HG02759 (cell line): ENCODE data around the gene FOXR1.
A peak's percentile ranks its signal among the peaks of the same experiment; 100 is the strongest.
"Not testable (repeated sequence)": the region's sequence is repeated elsewhere in the genome, so short reads cannot be mapped to it uniquely, and the experiment has no call there.

Experiments used
- ATAC-seq: cut with Tn5 transposase; IDR thresholded peaks from one replicate; pipeline ENCODE4 v1.9.1; 2021; ENCODE audit warnings: mild to moderate bottlenecking, moderate library complexity; ENCODE audit not compliant: unreplicated experiment

FOXR1 gene

DNA sequence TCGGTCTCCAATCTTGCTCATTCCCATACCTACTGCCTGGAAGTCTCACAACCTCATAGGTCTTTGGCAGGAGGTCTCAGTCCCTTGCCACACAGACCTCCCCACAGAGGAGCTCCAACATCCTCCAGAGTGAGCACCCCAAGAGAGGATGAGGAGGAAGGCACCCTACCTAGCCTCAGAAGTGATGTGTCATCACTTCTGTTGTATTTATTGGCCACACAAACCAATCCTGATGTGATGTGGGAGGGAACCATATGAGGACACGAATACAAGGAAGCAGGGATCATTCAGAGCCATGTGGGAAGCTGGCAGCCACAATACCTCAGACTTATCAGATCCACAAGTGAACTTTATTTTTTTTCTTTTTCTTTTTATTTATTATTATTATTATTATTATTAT is 24.5 kb upstream of the FOXR1 start:
- ATAC-seq = no peak

DNA sequence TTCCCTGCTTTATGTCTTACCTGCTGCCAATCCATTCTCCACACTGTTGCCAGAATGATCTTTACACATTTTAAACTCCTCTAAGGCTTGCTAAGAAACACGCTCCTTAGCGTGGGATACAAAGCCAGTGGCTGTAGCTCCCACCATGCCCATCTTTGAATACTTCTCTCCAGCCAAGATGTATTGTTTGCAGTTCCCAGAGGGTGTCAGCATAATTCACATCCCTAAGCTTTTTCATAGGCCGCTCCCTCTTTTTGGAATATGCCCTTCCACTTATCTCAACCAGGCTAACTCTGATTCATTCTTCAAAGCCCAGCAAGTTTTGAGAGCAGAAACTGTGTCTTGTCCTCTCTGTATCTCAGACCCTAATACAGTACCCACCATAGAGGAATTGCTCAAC is 23.6 kb upstream of the FOXR1 start:
- ATAC-seq = no peak

- no peak for ATAC-seq
Measured at GRCh38 chr11:118953265-118953664, 18.3 kb upstream of the FOXR1 start.

- not testable (repeated sequence) for ATAC-seq
Measured at GRCh38 chr11:118953976-118954375, 17.6 kb upstream of the FOXR1 start.

- peak; percentile 67 for ATAC-seq
Measured at GRCh38 chr11:118956094-118956846, 15.3 kb upstream of the FOXR1 start, which contains the start of gene UPK2. UPK2 (plus strand) TSS chr11:118956298; CDS start chr11:118956351, 53 bp downstream.

GRCh38 chr11:118956847-118957469 is 14.6 kb upstream of the FOXR1 start:
- no peak for ATAC-seq

- no peak for ATAC-seq
Measured at GRCh38 chr11:118957549-118957948, 14.0 kb upstream of the FOXR1 start.

GRCh38 chr11:118957968-118958367 is 13.6 kb upstream of the FOXR1 start:
- ATAC-seq = no peak

DNA sequence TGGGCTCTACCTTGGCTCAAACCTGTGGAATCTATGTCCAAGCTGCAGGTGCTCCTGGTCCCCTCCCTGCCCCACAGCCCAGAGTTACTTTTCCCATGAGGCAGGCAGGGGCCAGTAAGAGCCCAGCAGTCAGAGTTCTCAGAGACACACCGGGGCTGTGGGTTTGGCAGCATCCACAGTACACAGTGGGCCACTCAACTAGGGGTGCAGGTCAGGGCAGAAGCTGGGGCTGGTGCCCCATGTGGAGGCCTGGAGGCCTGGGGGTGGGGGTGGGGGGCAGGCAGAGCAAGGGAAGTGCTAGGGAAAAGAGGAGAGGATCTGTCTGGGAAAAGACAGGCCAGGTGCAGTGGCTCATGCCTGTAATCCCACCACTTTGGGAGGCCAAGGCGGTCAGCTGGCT is 13.0 kb upstream of the FOXR1 start:
- ATAC-seq = no peak

- ATAC-seq = no peak
Measured at GRCh38 chr11:118961189-118961588, 10.4 kb upstream of the FOXR1 start.

GRCh38 chr11:118961591-118961990 is 10.0 kb upstream of the FOXR1 start:
- no peak for ATAC-seq

DNA sequence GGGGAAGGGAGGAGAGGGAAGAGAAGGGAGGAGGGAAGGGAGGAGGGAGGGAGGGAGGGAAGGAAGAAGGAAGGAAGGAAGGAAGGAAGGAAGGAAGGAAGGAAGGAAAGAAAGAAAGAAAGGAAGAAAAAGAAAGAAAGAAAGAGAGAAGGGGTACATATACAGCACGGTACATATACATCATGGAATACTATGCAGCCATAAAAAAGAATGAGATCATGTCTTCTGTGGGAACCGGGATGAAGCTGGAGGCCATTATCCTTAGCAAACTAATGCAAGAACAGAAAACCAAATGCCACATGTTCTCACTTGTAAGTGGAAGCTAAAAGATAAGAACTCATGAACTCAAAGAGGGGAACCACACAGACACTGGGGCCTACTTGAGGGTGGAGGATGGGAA is 2.1 kb upstream of the FOXR1 start:
- not testable (repeated sequence) for ATAC-seq

DNA sequence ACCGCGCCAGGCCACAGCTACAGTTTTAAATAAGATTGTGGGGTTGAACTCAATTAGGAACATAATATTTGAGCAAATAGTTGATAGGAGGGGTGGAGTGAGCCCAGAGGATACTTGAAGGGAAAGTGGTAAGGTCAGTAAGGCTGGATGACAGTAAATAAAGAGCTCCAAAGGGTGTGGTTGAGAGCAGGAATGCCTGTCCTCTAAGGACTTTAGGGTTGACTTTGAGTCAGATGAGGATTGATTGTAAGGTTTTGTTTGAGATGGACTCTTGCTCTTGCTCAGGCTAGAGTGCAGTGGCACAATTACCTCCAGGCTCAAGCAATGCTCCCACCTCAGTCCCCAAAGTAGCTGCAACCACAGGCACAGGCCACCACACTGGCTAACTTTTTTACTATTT is 2.4 kb downstream of the FOXR1 start:
- ATAC-seq = no peak

DNA sequence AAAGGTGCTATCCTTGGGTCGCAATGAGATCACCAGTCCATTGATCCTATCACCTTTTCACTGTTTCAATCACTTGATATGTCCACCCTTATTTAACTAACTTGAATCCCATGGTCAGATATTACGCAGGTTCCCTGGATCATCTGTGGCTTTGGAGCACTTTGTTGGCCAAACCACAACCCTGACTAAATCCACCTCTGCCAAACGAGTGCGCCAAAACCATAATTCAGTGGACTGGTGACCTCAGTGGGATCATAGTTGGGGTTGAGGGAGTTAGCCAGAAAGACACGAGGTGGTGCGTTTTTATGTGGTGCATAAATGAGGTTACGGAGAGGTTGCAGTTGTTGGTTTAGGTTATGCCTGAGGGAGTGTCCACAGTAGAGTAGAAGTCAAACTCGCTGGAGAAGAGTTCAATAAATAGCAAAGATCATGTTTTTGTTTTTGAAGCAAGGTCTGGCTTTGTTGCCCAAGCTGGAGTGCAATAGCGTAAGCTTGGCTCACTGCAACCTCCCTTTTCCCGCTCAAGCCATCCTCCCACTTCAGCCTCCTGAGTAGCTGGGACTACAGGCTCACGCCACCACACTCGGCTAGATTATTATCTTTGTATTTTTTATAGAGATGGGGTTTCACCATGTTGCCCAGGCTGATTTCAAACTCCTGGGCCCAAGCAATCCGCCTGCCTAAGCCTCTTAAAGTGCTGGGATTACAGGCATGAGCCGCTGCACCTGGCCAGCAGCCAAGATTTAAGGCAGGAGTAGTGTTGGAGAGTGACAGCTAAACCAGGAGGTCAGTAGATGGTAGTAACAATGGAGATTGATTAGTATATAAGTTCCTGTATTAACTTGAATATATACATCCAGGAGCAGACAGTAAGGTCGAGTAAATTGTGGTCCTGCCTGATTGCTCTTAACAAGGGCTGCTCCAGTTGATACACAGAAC is 4.5 kb downstream of the FOXR1 start:
- no peak for ATAC-seq

DNA sequence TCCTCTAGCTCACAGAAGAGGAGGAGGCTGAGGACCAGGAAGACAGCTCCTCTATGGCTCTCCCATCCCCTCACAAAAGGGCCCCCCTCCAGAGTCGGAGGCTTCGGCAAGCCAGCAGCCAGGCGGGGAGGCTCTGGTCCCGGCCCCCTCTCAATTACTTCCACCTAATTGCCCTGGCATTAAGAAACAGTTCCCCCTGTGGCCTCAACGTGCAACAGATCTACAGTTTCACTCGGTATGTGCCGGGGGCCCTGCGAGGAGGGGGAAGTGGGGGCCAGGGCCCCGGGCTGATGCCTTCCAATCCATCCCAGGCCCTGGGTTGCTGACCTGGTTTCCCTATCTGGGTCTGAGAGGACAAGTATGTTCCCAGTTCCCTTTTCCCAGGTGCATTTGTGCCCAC is 7.9 kb downstream of the FOXR1 start:
- no peak for ATAC-seq

GRCh38 chr11:118980191-118980881 is 8.8 kb downstream of the FOXR1 start:
- ATAC-seq = no peak

DNA sequence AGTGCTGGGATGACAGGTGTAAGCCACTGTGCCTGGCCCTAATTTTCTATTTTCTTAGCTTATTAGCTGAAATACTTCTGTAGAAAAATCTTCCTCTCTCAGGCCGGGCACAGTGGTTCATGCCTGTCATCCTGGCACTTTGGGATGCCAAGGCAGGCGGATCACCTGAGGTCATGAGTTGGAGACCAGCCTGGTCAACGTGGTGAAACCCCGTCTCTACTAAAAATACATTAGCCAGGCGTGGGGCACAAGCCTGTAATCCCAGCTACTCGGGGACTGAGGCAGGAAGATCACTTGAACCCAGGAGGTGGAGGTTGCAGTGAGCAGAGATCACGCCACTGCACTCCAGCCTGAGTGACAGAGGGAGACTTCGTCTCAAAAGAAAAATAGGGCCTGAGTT is 12.8 kb downstream of the FOXR1 start:
- not testable (repeated sequence) for ATAC-seq

GRCh38 chr11:118984825-118985224 is 13.3 kb downstream of the FOXR1 start:
- ATAC-seq = no peak

DNA sequence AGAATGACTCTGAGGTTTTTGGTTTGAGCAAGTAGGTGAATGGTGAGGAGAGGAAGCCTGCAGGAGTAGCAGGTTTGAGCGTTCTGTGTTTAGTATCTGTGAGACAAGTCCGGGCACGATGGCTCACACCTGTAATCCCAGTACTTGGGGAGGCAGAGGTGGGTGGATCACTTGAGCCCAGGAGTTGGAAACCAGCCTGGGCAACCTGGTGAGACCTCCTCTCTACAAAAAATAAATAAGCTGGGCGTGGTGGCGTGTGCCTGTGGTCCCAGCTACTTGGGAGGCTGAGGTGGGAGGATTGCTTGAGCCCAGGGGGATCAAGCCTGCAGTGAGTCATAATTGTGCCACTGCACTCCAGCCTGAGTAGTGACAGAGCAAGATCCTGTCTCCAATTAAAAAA is 16.7 kb downstream of the FOXR1 start:
- ATAC-seq = no peak

DNA sequence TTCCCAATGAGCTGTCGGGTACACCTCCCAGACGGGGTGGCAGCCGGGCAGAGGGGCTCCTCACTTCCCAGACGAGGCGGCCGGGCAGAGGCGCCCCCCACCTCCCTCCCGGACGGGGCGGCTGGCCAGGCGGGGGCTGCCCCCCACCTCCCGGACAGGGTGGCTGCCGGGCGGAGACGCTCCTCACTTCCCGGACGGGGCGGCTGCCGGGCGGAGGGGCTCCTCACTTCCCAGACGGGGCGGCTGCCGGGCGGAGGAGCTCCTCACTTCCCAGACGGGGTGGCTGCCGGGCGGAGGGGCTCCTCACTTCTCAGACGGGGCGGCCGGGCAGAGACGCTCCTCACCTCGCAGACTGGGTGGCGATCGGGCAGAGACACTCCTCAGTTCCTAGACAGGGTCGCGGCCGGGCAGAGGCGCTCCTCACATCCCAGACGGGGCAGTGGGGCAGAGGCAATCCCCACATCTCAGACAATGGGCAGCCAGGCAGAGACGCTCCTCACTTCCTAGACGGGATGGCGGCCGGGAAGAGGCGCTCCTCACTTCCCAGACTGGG is 20.0 kb downstream of the FOXR1 start:
- not testable (repeated sequence) for ATAC-seq
